ENCODE measurements around the gene SEPTIN2. TPM values are rescaled to one million over a fixed set of nuclear protein-coding genes. Genes with fewer than 3 reads are reported as not detected.
A peak's percentile ranks its signal among the peaks of the same experiment; 100 is the strongest.

Gene SEPTIN2
- total RNA-seq, 1 experiment from 2014 or later = 353 TPM

DNA sequence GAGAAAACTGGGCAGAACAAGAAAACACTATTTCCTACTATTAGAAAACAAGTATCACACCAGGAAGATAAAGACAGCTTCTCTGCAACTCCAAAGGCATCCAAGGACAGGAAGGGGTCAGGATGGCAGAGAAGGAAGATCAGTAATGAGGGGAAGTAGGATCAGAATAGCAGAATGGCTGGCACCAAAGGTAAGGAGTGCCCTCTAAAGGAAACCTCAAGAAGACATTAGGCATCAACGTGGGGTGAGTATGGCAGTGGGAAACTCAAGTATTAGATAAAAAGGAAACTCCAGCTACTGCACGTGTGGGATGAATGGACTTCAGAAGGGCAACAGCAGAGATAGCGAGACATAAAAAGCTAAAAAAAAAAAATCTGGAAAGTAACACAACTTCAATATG lies 26.1 kb upstream of the SEPTIN2 start:
- no peak overlapping the region for H3K4me3 Mint-ChIP-seq
- TF ChIP-seq CBFB (CRISPR knock-in tag; IDR thresholded peaks at IDR 0.05; ENCODE audit: low read depth) (no peak), NR3C1 (CRISPR knock-in tag; conservative IDR thresholded peaks at IDR 0.05; ENCODE audit: low read depth) (no peak), EMX1 (CRISPR knock-in tag; IDR thresholded peaks at IDR 0.05) (no peak)
- TF ChIP-seq, protein P1, sequence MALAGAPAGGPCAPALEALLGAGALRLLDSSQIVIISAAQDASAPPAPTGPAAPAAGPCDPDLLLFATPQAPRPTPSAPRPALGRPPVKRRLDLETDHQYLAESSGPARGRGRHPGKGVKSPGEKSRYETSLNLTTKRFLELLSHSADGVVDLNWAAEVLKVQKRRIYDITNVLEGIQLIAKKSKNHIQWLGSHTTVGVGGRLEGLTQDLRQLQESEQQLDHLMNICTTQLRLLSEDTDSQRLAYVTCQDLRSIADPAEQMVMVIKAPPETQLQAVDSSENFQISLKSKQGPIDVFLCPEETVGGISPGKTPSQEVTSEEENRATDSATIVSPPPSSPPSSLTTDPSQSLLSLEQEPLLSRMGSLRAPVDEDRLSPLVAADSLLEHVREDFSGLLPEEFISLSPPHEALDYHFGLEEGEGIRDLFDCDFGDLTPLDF (CRISPR knock-in tag; IDR thresholded peaks at IDR 0.05) = no peak
- DNase-seq (ENCODE audit: low spot score) (no peak), ATAC-seq (no peak; the same call in 1 of the 2 replicates)
- ChIA-PET POLR2A (no interaction called here), CTCF (interaction anchor here (0.7 kb wide), 1 partner anchor 32 kb away, joined by 3 read pairs; no protein-coding TSS in a partner anchor)
- H3K9me3 Mint-ChIP-seq = no peaks in the 10 kb centered on the region
- H3K4me1 Mint-ChIP-seq = peaks cover 12% of the 10 kb centered on the region
- H3K27me3 Mint-ChIP-seq (ENCODE audit: low read depth) = no peaks in the 10 kb centered on the region
- H3K27ac Mint-ChIP-seq = peak overlapping the region; percentile 36; the same call in 1 of the 2 replicates
- H3K36me3 Mint-ChIP-seq = peaks cover 10% of the 10 kb centered on the region

DNA sequence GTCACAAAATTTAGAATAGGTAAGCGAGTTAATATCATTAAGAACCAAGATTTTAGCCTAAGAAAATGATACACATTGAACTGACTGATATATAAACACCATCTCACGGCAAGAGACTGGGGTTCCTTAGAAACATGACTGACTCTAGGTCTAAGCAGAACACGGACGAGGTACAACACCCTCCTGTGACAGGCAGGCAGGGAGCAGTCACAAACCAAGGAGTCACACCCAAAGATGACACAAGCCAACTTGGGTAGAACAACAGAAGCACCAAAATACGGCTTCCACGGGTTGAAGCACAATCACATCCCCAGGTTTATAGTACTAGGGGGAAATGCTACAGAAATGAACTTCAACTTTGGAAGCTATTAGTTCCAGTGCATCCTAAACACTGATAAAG lies 24.6 kb upstream of the SEPTIN2 start:
- Mint-ChIP-seq H3K27ac (peak overlapping the region; percentile 37), H3K9me3 (no peaks in the 10 kb centered on the region), H3K4me3 (no peak overlapping the region), H3K4me1 (peaks cover 11% of the 10 kb centered on the region), H3K27me3 (ENCODE audit: low read depth) (no peaks in the 10 kb centered on the region), H3K36me3 (peaks cover 3% of the 10 kb centered on the region)
- ChIA-PET POLR2A (no interaction called here), CTCF (no interaction called here)
- no peak for DNase-seq (ENCODE audit: low spot score)
- no peak for TF ChIP-seq PRRX2 (CRISPR knock-in tag; IDR thresholded peaks at IDR 0.05)
- TF ChIP-seq TEAD4 (CRISPR knock-in tag; IDR thresholded peaks at IDR 0.05) = no peak
- no peak for TF ChIP-seq SP1 (CRISPR knock-in tag; conservative IDR thresholded peaks at IDR 0.05)
- TF ChIP-seq, protein P1 (CRISPR knock-in tag; IDR thresholded peaks at IDR 0.05) = no peak
- no peak for TF ChIP-seq SMAD3 (CRISPR knock-in tag; IDR thresholded peaks at IDR 0.05; ENCODE audit: borderline replicate concordance)
- TF ChIP-seq, protein P2, sequence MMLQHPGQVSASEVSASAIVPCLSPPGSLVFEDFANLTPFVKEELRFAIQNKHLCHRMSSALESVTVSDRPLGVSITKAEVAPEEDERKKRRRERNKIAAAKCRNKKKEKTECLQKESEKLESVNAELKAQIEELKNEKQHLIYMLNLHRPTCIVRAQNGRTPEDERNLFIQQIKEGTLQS (CRISPR knock-in tag; conservative IDR thresholded peaks at IDR 0.05) = no peak
- ATAC-seq = no peak

DNA sequence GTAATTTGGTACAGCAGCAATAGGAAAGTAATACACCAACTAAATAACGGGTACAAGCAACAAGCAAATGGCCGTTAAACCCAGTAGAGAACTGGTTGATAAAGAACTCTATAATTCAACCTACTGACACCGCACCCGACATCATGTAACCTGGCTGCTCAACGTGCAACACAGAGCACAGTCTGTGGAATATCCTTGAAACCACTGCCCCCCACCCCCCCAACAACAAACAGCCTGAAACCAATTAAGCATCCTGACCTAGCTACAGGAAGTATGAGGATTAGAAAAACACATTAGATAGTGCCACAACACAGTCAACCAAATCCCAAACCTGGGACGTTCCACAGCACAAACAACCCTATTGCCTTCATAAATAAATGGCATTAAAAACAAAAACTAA lies 23.7 kb upstream of the SEPTIN2 start:
- Mint-ChIP-seq H3K36me3 (peaks cover 3% of the 10 kb centered on the region; the same call in 1 of the 2 replicates), H3K27ac (no peak overlapping the region), H3K27me3 (ENCODE audit: low read depth) (no peaks in the 10 kb centered on the region), H3K4me3 (no peak overlapping the region), H3K9me3 (no peaks in the 10 kb centered on the region), H3K4me1 (peaks cover 14% of the 10 kb centered on the region)
- DNase-seq (ENCODE audit: low spot score) = no peak
- ATAC-seq = no peak
- TF ChIP-seq, protein P3, sequence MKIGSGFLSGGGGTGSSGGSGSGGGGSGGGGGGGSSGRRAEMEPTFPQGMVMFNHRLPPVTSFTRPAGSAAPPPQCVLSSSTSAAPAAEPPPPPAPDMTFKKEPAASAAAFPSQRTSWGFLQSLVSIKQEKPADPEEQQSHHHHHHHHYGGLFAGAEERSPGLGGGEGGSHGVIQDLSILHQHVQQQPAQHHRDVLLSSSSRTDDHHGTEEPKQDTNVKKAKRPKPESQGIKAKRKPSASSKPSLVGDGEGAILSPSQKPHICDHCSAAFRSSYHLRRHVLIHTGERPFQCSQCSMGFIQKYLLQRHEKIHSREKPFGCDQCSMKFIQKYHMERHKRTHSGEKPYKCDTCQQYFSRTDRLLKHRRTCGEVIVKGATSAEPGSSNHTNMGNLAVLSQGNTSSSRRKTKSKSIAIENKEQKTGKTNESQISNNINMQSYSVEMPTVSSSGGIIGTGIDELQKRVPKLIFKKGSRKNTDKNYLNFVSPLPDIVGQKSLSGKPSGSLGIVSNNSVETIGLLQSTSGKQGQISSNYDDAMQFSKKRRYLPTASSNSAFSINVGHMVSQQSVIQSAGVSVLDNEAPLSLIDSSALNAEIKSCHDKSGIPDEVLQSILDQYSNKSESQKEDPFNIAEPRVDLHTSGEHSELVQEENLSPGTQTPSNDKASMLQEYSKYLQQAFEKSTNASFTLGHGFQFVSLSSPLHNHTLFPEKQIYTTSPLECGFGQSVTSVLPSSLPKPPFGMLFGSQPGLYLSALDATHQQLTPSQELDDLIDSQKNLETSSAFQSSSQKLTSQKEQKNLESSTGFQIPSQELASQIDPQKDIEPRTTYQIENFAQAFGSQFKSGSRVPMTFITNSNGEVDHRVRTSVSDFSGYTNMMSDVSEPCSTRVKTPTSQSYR (CRISPR knock-in tag; IDR thresholded peaks at IDR 0.05) = no peak
- TF ChIP-seq, protein P4, sequence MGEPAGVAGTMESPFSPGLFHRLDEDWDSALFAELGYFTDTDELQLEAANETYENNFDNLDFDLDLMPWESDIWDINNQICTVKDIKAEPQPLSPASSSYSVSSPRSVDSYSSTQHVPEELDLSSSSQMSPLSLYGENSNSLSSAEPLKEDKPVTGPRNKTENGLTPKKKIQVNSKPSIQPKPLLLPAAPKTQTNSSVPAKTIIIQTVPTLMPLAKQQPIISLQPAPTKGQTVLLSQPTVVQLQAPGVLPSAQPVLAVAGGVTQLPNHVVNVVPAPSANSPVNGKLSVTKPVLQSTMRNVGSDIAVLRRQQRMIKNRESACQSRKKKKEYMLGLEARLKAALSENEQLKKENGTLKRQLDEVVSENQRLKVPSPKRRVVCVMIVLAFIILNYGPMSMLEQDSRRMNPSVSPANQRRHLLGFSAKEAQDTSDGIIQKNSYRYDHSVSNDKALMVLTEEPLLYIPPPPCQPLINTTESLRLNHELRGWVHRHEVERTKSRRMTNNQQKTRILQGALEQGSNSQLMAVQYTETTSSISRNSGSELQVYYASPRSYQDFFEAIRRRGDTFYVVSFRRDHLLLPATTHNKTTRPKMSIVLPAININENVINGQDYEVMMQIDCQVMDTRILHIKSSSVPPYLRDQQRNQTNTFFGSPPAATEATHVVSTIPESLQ (CRISPR knock-in tag; IDR thresholded peaks at IDR 0.05) = no peak
- TF ChIP-seq, protein P5, sequence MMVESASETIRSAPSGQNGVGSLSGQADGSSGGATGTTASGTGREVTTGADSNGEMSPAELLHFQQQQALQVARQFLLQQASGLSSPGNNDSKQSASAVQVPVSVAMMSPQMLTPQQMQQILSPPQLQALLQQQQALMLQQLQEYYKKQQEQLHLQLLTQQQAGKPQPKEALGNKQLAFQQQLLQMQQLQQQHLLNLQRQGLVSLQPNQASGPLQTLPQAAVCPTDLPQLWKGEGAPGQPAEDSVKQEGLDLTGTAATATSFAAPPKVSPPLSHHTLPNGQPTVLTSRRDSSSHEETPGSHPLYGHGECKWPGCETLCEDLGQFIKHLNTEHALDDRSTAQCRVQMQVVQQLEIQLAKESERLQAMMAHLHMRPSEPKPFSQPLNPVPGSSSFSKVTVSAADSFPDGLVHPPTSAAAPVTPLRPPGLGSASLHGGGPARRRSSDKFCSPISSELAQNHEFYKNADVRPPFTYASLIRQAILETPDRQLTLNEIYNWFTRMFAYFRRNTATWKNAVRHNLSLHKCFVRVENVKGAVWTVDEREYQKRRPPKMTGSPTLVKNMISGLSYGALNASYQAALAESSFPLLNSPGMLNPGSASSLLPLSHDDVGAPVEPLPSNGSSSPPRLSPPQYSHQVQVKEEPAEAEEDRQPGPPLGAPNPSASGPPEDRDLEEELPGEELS (CRISPR knock-in tag; IDR thresholded peaks at IDR 0.05) = no peak
- no peak for TF ChIP-seq SOX15 (CRISPR knock-in tag; IDR thresholded peaks at IDR 0.05)
- TF ChIP-seq, protein P2 (CRISPR knock-in tag; conservative IDR thresholded peaks at IDR 0.05) = no peak
- TF ChIP-seq, protein P6, sequence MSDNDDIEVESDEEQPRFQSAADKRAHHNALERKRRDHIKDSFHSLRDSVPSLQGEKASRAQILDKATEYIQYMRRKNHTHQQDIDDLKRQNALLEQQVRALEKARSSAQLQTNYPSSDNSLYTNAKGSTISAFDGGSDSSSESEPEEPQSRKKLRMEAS (CRISPR knock-in tag; IDR thresholded peaks at IDR 0.05) = no peak
- TF ChIP-seq HMGA2 (CRISPR knock-in tag; IDR thresholded peaks at IDR 0.05) = no peak
- no peak for TF ChIP-seq JUN (CRISPR knock-in tag; IDR thresholded peaks at IDR 0.05)
- no peak for TF ChIP-seq FOXJ3 (CRISPR knock-in tag; IDR thresholded peaks at IDR 0.05; ENCODE audit: borderline replicate concordance)
- TF ChIP-seq MXD4 (CRISPR knock-in tag; IDR thresholded peaks at IDR 0.05; ENCODE audit: borderline replicate concordance) = no peak
- TF ChIP-seq, protein P7, sequence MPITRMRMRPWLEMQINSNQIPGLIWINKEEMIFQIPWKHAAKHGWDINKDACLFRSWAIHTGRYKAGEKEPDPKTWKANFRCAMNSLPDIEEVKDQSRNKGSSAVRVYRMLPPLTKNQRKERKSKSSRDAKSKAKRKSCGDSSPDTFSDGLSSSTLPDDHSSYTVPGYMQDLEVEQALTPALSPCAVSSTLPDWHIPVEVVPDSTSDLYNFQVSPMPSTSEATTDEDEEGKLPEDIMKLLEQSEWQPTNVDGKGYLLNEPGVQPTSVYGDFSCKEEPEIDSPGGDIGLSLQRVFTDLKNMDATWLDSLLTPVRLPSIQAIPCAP (CRISPR knock-in tag; IDR thresholded peaks at IDR 0.05) = no peak
- TF ChIP-seq FOXP1 (CRISPR knock-in tag; IDR thresholded peaks at IDR 0.05; ENCODE audit: borderline replicate concordance) = no peak
- TF ChIP-seq SMAD4 (CRISPR knock-in tag; IDR thresholded peaks at IDR 0.05) = no peak
- no peak for TF ChIP-seq SMAD3 (CRISPR knock-in tag; IDR thresholded peaks at IDR 0.05; ENCODE audit: borderline replicate concordance)
- no peak for TF ChIP-seq CBFB (CRISPR knock-in tag; IDR thresholded peaks at IDR 0.05; ENCODE audit: low read depth)
- POLR2A ChIA-PET = interaction anchor here (0.6 kb wide), 1 partner anchor 12 kb away, joined by 4 read pairs; no protein-coding TSS in a partner anchor
- CTCF ChIA-PET = interaction anchor here (0.7 kb wide), 1 partner anchor 25 kb away, joined by 3 read pairs; no protein-coding TSS in a partner anchor
